ENCODE measurements around the gene SPEF2.
"Not testable (repeated sequence)": the region's sequence is repeated elsewhere in the genome, so short reads cannot be mapped to it uniquely, and the experiment has no call there.

SPEF2 gene

GRCh38 chr5:35826056-35826455, 208.4 kb downstream of the SPEF2 start:
- DNase-seq = no peak

GRCh38 chr5:35826554-35826953, 208.9 kb downstream of the SPEF2 start:
- no peak for DNase-seq

- no peak for DNase-seq
Observed at GRCh38 chr5:35828082-35828598, 210.5 kb downstream of the SPEF2 start.

- DNase-seq = no peak
Observed at GRCh38 chr5:35830587-35830986, 212.9 kb downstream of the SPEF2 start.

GRCh38 chr5:35832762-35833161, 215.1 kb downstream of the SPEF2 start:
- no peak for DNase-seq

GRCh38 chr5:35833224-35833623, 215.6 kb downstream of the SPEF2 start:
- DNase-seq = no peak

GRCh38 chr5:35835796-35836742, 218.4 kb downstream of the SPEF2 start:
- DNase-seq = no peak

GRCh38 chr5:35838370-35839042, 220.8 kb downstream of the SPEF2 start:
- no peak for DNase-seq

- DNase-seq = no peak
Observed at GRCh38 chr5:35842856-35843255, 225.2 kb downstream of the SPEF2 start.

- DNase-seq = not testable (repeated sequence)
Observed at GRCh38 chr5:35845508-35845907, 227.8 kb downstream of the SPEF2 start.

- DNase-seq = no peak
Observed at GRCh38 chr5:35847491-35847890, 229.8 kb downstream of the SPEF2 start.

- no peak for DNase-seq
Observed at GRCh38 chr5:35847961-35848360, 230.3 kb downstream of the SPEF2 start.

GRCh38 chr5:35849860-35850259, 232.2 kb downstream of the SPEF2 start:
- no peak for DNase-seq

GRCh38 chr5:35850967-35851680, 233.5 kb downstream of the SPEF2 start:
- DNase-seq = no peak

GRCh38 chr5:35852084-35852734, 234.5 kb downstream of the SPEF2 start:
- DNase-seq = peak; percentile 28

GRCh38 chr5:35852773-35853172, 235.1 kb downstream of the SPEF2 start:
- DNase-seq = no peak

GRCh38 chr5:35853631-35854030, 236.0 kb downstream of the SPEF2 start:
- DNase-seq = peak; percentile 60

GRCh38 chr5:35854248-35854647, 236.6 kb downstream of the SPEF2 start:
- DNase-seq = peak; percentile 46

GRCh38 chr5:35855187-35855586, 237.5 kb downstream of the SPEF2 start:
- DNase-seq = no peak

GRCh38 chr5:35856186-35856764, 238.6 kb downstream of the SPEF2 start:
- not testable (repeated sequence) for DNase-seq

GRCh38 chr5:35856765-35857351, 239.2 kb downstream of the SPEF2 start, which contains the start of gene IL7R:
IL7R (plus strand) TSS chr5:35856891; CDS start chr5:35856978, 87 bp downstream.
- no peak for DNase-seq

Data from stimulated activated CD4-positive, alpha-beta T cell treated with anti-CD3 and anti-CD28 coated beads, Interleukin-4, amount 100 ng/mL, for 1 hour (primary cell).